Trophoblast cell (in vitro differentiated cells and primary cell): ENCODE data around the gene KCTD21.

Source experiments
- DNase-seq, 2 donors: peaks; one replicate each; pipeline ENCODE4 v3.0.0-alpha.2; 2016
- H2AFZ ChIP-seq: 2 replicates; pipeline ENCODE4 v1.6.1; 2013; ENCODE audit warnings: low read length, moderate library complexity, mild to moderate bottlenecking; ENCODE audit not compliant: insufficient read depth, poor library complexity
- H2AK5ac ChIP-seq: 2 replicates; pipeline ENCODE4 v1.6.1; 2013; ENCODE audit warnings: mild to moderate bottlenecking, low read length
- H2BK120ac ChIP-seq: 2 replicates; pipeline ENCODE4 v1.6.1; 2013; ENCODE audit warnings: low read length, mild to moderate bottlenecking, moderate library complexity; ENCODE audit not compliant: insufficient read depth, poor library complexity
- H2BK12ac ChIP-seq: 2 replicates; pipeline ENCODE4 v1.6.1; 2013; ENCODE audit warnings: mild to moderate bottlenecking, low read length, moderate library complexity
- H2BK5ac ChIP-seq: 2 replicates; pipeline ENCODE4 v1.6.1; 2013; ENCODE audit warnings: low read length, low read depth, moderate library complexity, mild to moderate bottlenecking; ENCODE audit not compliant: poor library complexity
- H3K14ac ChIP-seq: 2 replicates; pipeline ENCODE4 v1.6.1; 2013; ENCODE audit warnings: mild to moderate bottlenecking, low read length
- H3K18ac ChIP-seq: 2 replicates; pipeline ENCODE4 v1.6.1; 2013; ENCODE audit warnings: mild to moderate bottlenecking, low read length
- H3K23ac ChIP-seq: 2 replicates; pipeline ENCODE4 v1.6.1; 2013; ENCODE audit warnings: low read length
- H3K27ac ChIP-seq: 2 replicates; pipeline ENCODE4 v1.5.1; 2013; ENCODE audit warnings: low read depth, mild to moderate bottlenecking, inconsistent platforms, low read length, moderate library complexity
- H3K27me3 ChIP-seq: 2 replicates; pipeline ENCODE4 v1.6.1; 2013; ENCODE audit warnings: inconsistent platforms, mild to moderate bottlenecking, low read length, moderate library complexity; ENCODE audit not compliant: insufficient read depth
- H3K36me3 ChIP-seq, 2 experiments: 1 replicate in 1 of 2; 2 replicates in 1 of 2; pipeline ENCODE4 v1.6.1; 2013; ENCODE audit warnings: low read length in 2 of 2, mild to moderate bottlenecking in 2 of 2, moderate library complexity in 1 of 2; ENCODE audit not compliant: insufficient read depth in 2 of 2, control insufficient read depth in 1 of 2
- H3K4ac ChIP-seq: 2 replicates; pipeline ENCODE4 v1.6.1; 2013; ENCODE audit warnings: low read depth, mild to moderate bottlenecking, low read length, moderate library complexity
- H3K4me1 ChIP-seq, 2 experiments: 1 replicate in 1 of 2; 2 replicates in 1 of 2; pipeline ENCODE4 v1.6.1; 2013; ENCODE audit warnings: low read length in 2 of 2, mild to moderate bottlenecking in 2 of 2, moderate library complexity in 1 of 2; ENCODE audit not compliant: insufficient read depth in 2 of 2, control insufficient read depth in 1 of 2
- H3K4me2 ChIP-seq: 2 replicates; pipeline ENCODE4 v1.6.1; 2013; ENCODE audit warnings: inconsistent platforms, mild to moderate bottlenecking, low read length, moderate library complexity
- H3K4me3 ChIP-seq: 2 replicates; pipeline ENCODE4 v1.5.1; 2013; ENCODE audit warnings: mild to moderate bottlenecking, low read depth, low read length, inconsistent platforms
- H3K79me1 ChIP-seq: one replicate; pipeline ENCODE4 v1.6.1; 2013; ENCODE audit warnings: low read length
- H3K79me2 ChIP-seq: 2 replicates; pipeline ENCODE4 v1.6.1; 2013; ENCODE audit warnings: low read length, mild to moderate bottlenecking; ENCODE audit not compliant: control insufficient read depth, insufficient read depth, poor library complexity
- H3K9ac ChIP-seq: 2 replicates; pipeline ENCODE4 v1.6.1; 2013; ENCODE audit warnings: mild to moderate bottlenecking, low read length
- H3K9me3 ChIP-seq: 2 replicates; pipeline ENCODE4 v1.6.1; 2013; ENCODE audit warnings: low read depth, mild to moderate bottlenecking, control low read depth, inconsistent platforms, low read length; ENCODE audit not compliant: insufficient read depth
- H4K12ac ChIP-seq: 2 replicates; pipeline ENCODE4 v1.6.1; 2013; ENCODE audit warnings: low read depth, mild to moderate bottlenecking, low read length, moderate library complexity
- H4K8ac ChIP-seq: 2 replicates; pipeline ENCODE4 v1.6.1; 2013; ENCODE audit warnings: low read depth, mild to moderate bottlenecking, low read length, moderate library complexity
- H4K91ac ChIP-seq: one replicate; pipeline ENCODE4 v1.6.1; 2013; ENCODE audit warnings: low read depth, mild to moderate bottlenecking, low read length, moderate library complexity
- WGBS: extraction: QIAGEN DNeasy Blood & Tissue Kit; methylation state at CpG from one replicate; pipeline ENCODE4 v1.1.7; 2013; ENCODE audit warnings: missing lambda C conversion rate; ENCODE audit not compliant: insufficient read length, insufficient coverage; ENCODE audit errors: extremely low coverage; 5-methylcytosine and 5-hydroxymethylcytosine counted together

Gene KCTD21

DNA sequence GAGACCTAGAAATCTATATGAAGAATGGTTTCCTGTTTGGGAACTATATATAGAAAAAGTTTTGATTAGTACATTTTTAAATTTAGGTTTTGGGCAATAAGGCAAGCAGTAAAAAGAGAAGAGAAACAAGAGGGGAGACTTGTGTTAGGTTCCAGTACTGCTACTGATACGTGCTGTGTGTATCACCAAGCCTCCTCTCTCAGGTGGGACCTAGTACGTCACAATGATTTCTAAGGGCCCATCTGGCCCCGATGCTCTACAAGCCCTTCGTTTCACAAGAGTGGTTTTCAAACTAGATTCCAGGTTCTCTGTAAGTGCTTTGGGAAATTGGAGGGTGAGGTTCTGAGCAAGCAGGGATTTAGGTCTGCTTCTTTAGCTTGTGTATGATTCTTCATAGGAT is 39.5 kb upstream of the KCTD21 start:
- no peak overlapping the region for H2BK120ac ChIP-seq
- no peaks in the 10 kb centered on the region for H3K4me1 ChIP-seq
- no peaks in the 10 kb centered on the region for H3K9me3 ChIP-seq
- no peak overlapping the region for H2BK12ac ChIP-seq
- no peaks in the 10 kb centered on the region for H3K79me2 ChIP-seq
- no peak overlapping the region for H3K27ac ChIP-seq
- no peak overlapping the region for H3K18ac ChIP-seq
- H3K14ac ChIP-seq, result no peak overlapping the region
- no peak overlapping the region for H2AK5ac ChIP-seq
- H3K36me3 ChIP-seq, result peaks cover 27 to 48% of the 10 kb centered on the region in 2 experiments
- H3K4ac ChIP-seq, result no peak overlapping the region
- no peaks in the 10 kb centered on the region for H3K27me3 ChIP-seq
- H2AFZ ChIP-seq, result no peak overlapping the region
- H4K12ac ChIP-seq, result no peak overlapping the region
- no peak overlapping the region for H3K4me3 ChIP-seq
- H3K4me2 ChIP-seq, result no peak overlapping the region
- no peak overlapping the region for H4K8ac ChIP-seq
- no peak overlapping the region for H3K9ac ChIP-seq
- DNase-seq, result no peak
- no peaks in the 10 kb centered on the region for H3K79me1 ChIP-seq
- H4K91ac ChIP-seq, result no peak overlapping the region
- no peak overlapping the region for H3K23ac ChIP-seq
- WGBS, result no CpG with 5 or more reads among the region's 4 CpGs
- no peak overlapping the region for H2BK5ac ChIP-seq

DNA sequence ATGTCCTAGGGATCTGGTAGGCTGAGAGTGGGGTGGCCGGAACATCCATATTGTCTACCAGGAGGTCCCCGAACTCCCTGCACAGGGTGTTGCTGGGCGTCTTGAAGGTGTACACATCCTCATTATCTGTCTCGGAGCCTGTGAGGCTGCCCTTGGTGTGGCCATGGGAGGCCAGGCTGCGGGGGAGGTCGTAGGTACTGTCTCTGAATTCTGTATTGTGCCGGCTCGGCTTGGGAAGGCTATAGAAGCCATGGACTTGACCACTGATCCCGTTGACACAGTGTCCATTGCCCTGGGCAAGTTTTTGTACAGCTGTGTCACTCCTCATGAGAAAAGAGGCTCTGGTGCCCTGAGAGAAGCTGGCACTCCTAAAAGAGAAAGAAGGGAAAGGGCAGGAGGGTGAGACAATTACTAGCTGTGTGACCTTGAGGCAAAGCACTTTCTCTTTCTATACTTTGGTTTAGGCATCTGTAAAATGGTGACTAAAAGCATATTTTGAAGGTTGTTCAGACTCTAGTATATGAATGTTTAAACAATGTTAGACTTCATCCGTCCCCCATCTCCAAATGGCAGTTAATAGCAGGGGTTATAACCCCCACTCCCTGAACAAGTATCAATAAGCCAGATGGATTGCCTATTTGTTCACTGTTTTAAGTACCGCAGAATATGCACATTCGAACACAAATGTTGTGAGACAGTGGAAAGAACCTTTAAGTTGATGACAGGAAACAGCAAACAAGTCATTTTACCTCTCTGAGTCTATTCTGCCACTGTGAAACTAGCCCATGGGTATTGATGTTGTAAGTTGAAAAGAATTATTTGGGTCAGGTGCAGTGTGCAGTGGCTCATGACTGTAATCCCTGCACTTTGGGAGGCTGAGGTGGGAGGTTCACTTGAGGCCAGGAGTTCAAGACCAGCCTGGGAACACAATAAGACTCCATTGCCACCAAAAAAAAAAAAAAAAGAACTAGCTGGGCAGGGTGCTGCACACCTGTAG is 38.6 kb upstream of the KCTD21 start:
- no peak overlapping the region for H3K27ac ChIP-seq
- no peaks in the 10 kb centered on the region for H3K4me1 ChIP-seq
- H3K23ac ChIP-seq, result no peak overlapping the region
- no peak for DNase-seq
- no peak overlapping the region for H3K4me3 ChIP-seq
- H3K14ac ChIP-seq, result no peak overlapping the region
- H2AFZ ChIP-seq, result no peak overlapping the region
- H4K91ac ChIP-seq, result no peak overlapping the region
- peaks cover 30 to 53% of the 10 kb centered on the region in 2 experiments for H3K36me3 ChIP-seq
- no peak overlapping the region for H2AK5ac ChIP-seq
- H2BK12ac ChIP-seq, result no peak overlapping the region
- no peak overlapping the region for H2BK120ac ChIP-seq
- H3K79me2 ChIP-seq, result no peaks in the 10 kb centered on the region
- H3K4me2 ChIP-seq, result no peak overlapping the region
- H3K9me3 ChIP-seq, result no peaks in the 10 kb centered on the region
- H4K8ac ChIP-seq, result no peak overlapping the region
- WGBS, result no CpG with 5 or more reads among the region's 12 CpGs
- no peak overlapping the region for H2BK5ac ChIP-seq
- no peak overlapping the region for H3K9ac ChIP-seq
- H3K18ac ChIP-seq, result no peak overlapping the region
- no peaks in the 10 kb centered on the region for H3K79me1 ChIP-seq
- H3K27me3 ChIP-seq, result no peaks in the 10 kb centered on the region
- H4K12ac ChIP-seq, result no peak overlapping the region
- no peak overlapping the region for H3K4ac ChIP-seq

DNA sequence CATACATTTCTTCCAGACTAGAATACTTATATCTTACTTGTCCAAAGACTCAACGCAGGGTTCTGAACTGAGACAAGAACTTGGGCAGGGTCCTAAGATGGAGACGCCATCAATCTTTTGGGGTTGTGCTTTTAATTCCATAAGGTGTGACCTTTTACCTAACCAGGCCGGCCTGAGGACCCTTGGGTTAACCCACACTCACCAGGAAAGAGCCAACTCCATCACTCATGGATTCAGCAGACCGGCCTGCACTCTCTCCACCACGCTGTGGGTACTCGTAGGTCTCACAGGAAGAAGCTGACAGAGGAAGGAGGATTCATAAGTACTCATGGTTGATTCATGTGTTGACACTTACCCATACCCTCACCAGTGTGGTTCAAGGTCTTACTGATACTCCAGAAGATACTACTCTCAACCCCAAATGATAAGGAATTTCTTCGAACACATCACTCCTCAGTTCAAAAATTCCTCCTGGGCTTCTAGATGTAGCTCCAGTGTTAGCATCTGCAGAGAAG is 36.5 kb upstream of the KCTD21 start:
- H2AK5ac ChIP-seq, result no peak overlapping the region
- no peak overlapping the region for H3K4ac ChIP-seq
- no peak overlapping the region for H2BK120ac ChIP-seq
- H3K14ac ChIP-seq, result no peak overlapping the region
- H3K9me3 ChIP-seq, result no peaks in the 10 kb centered on the region
- no peak overlapping the region for H3K23ac ChIP-seq
- no peak overlapping the region for H3K4me2 ChIP-seq
- no peak overlapping the region for H3K9ac ChIP-seq
- no peaks in the 10 kb centered on the region for H3K27me3 ChIP-seq
- no peaks in the 10 kb centered on the region for H3K79me2 ChIP-seq
- no peak overlapping the region for H2BK5ac ChIP-seq
- H4K91ac ChIP-seq, result no peak overlapping the region
- no peak overlapping the region for H2BK12ac ChIP-seq
- H3K18ac ChIP-seq, result no peak overlapping the region
- no peak overlapping the region for H3K4me3 ChIP-seq
- H4K12ac ChIP-seq, result no peak overlapping the region
- no peak for DNase-seq
- H3K4me1 ChIP-seq, result no peaks in the 10 kb centered on the region
- no peak overlapping the region for H2AFZ ChIP-seq
- peaks cover 47 to 67% of the 10 kb centered on the region in 2 experiments for H3K36me3 ChIP-seq
- H3K27ac ChIP-seq, result no peak overlapping the region
- no peaks in the 10 kb centered on the region for H3K79me1 ChIP-seq
- no CpG with 5 or more reads among the region's 7 CpGs for WGBS
- H4K8ac ChIP-seq, result no peak overlapping the region

DNA sequence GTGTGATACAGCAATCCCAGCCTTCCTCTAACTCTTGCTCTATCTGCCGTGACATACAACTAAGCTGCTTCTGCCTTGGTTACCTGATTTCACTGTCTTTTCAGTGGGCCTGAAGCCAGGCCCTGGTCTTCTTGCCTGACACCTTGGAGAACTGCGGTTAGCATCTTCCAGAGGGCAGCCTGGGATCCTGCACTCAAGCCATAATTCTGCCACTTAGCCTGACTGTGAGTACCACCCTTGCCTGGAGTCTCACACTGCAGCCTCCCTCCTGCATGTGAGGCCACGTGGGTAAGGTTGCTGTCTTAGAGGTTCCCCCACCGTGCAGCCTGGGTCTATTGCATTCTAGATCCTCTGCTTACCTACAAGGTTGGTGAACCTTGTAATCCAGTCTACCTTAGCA is 36.1 kb upstream of the KCTD21 start:
- H3K4me1 ChIP-seq, result no peaks in the 10 kb centered on the region

More for the DNA sequence above, 36.1 kb upstream of the KCTD21 start:
- H3K9ac ChIP-seq, result no peak overlapping the region
- H3K27me3 ChIP-seq, result no peaks in the 10 kb centered on the region
- H2BK5ac ChIP-seq, result no peak overlapping the region
- H3K79me1 ChIP-seq, result no peaks in the 10 kb centered on the region
- H3K4me3 ChIP-seq, result no peak overlapping the region
- no peak overlapping the region for H4K12ac ChIP-seq
- H3K9me3 ChIP-seq, result no peaks in the 10 kb centered on the region
- H3K18ac ChIP-seq, result no peak overlapping the region
- H2BK120ac ChIP-seq, result no peak overlapping the region
- H2AFZ ChIP-seq, result no peak overlapping the region
- no peaks in the 10 kb centered on the region for H3K79me2 ChIP-seq
- H3K4me2 ChIP-seq, result no peak overlapping the region
- no peak overlapping the region for H3K27ac ChIP-seq
- H3K36me3 ChIP-seq, result peaks cover 51 to 72% of the 10 kb centered on the region in 2 experiments
- no peak overlapping the region for H3K14ac ChIP-seq
- no peak overlapping the region for H3K4ac ChIP-seq
- H3K23ac ChIP-seq, result no peak overlapping the region
- no peak overlapping the region for H4K8ac ChIP-seq
- no CpG with 5 or more reads among the region's 4 CpGs for WGBS
- DNase-seq, result no peak
- H2BK12ac ChIP-seq, result no peak overlapping the region
- H4K91ac ChIP-seq, result no peak overlapping the region
- no peak overlapping the region for H2AK5ac ChIP-seq
